ENCODE measurements around the gene C1QTNF3. TPM values are rescaled to one million over a fixed set of nuclear protein-coding genes. Genes with fewer than 3 reads are reported as not detected.

Gene C1QTNF3
- total RNA-seq, 4 donors from 2014 or later: 2.4 to 6.6 (median 4.7) TPM

DNA sequence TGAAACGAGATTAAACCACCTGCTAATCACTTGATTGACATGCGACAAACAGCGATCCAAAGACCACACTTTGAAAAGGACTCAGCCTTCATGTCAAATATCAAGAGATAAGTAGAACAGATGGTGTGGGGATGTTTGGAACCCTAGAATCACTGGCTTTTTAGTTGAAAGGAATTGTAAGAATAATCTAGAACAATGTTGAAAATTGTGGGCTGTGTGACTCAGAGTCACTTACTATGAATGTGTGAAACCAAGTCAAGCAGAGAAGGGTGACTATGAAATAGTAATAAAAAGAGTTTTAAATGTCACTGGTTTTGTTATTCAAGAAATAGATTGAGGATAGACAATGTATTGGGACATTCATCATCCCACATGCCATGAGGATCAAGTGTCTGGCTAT is 14.1 kb upstream of the C1QTNF3 start:
- TF ChIP-seq, protein P1, sequence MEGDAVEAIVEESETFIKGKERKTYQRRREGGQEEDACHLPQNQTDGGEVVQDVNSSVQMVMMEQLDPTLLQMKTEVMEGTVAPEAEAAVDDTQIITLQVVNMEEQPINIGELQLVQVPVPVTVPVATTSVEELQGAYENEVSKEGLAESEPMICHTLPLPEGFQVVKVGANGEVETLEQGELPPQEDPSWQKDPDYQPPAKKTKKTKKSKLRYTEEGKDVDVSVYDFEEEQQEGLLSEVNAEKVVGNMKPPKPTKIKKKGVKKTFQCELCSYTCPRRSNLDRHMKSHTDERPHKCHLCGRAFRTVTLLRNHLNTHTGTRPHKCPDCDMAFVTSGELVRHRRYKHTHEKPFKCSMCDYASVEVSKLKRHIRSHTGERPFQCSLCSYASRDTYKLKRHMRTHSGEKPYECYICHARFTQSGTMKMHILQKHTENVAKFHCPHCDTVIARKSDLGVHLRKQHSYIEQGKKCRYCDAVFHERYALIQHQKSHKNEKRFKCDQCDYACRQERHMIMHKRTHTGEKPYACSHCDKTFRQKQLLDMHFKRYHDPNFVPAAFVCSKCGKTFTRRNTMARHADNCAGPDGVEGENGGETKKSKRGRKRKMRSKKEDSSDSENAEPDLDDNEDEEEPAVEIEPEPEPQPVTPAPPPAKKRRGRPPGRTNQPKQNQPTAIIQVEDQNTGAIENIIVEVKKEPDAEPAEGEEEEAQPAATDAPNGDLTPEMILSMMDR (IDR thresholded peaks at IDR 0.05; ENCODE audit: low read depth): no peak

DNA sequence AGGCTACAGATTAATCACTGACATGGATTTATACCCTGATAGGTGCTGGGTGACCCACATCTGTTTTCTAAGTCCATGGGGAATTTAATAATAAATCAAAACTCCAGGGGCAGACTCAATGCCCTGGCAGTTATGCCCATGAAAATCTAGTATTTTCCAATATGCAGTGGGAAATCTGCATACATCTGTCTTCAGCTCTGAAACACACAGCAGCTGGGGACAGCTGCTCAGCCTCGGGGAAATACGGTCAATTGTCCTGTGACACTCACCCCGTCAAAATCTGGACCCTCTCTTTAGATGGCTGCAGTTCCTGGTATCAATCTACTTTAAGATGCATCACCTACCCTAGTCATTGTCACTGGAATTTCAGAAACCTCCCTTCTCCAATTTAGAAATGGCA is 12.7 kb upstream of the C1QTNF3 start:
- TF ChIP-seq, protein P1 (IDR thresholded peaks at IDR 0.05; ENCODE audit: low read depth): no peak

DNA sequence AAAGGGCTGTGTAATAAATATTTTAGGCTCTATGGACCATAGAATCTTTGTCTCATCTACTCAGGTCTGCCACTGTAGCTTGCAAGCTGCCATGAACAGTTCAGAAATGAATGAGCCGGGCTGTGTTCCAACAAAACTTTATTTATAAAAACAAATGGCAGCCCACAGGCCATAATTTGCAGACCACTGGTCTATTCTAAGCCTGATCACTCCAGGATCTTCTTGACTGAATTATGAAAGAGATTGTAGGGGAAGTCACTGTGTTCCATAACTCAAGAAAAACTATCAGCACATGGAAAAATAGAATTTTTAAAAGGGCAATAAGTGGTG is 11.4 kb upstream of the C1QTNF3 start:
- TF ChIP-seq, protein P1 (IDR thresholded peaks at IDR 0.05; ENCODE audit: low read depth): no peak

DNA sequence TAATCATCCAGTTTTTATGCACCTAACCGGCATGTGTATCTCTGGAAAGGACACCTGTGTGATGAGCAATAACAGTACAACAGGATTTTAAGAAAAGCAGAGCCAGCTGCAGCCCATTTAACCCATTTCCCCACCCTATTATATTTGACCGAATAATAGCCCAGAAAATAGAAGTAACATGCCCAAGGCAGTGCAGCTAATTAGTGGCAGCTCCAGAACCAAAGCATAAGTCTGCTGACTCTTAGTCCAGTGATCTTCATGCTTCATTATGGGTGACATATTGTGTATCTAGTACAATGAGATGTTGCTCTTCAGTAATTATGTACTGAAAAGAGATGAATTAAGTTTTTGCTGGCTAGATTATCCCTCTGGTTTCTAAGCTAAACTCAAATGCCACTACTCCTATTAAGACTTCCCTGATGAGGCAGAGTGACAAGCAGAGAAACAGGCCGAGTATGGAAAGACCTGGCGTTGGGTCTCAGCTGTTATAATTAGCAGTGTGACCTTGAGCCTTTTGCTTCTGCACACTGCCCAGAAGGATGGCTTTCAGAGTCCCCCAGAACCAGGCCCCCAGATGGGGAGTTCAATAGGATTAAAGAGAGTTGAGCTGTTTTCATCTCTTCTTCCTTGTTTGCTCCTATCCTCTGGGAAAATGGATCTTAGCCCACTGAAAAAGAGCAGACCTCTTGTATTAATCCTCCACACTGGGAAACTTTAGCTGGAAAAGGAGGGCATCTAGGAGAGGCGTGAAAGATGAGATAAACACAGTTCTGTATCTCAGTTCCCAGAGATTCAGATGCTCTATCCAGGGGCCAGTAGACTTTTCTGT is 10.8 kb upstream of the C1QTNF3 start:
- TF ChIP-seq, protein P1 (IDR thresholded peaks at IDR 0.05; ENCODE audit: low read depth): no peak

DNA sequence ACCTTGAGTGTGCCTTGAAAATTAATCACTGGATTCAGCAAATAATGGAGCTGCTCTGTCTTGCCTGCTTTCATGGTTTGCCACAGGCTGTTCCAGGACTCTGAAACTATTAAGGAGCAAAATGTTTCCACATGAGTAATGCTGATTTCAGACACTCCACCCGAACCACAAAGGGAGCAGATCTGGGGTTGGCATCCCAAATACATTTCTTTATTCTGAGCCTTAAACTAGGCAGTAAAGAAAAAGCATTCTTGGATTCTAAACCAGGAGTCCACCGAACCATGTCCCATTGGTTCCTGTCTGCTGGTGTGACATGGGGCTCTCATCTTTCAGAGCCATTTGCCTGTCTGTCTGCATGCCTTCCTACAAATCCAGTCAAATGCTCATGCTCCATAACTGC is 10.1 kb upstream of the C1QTNF3 start:
- TF ChIP-seq, protein P1 (IDR thresholded peaks at IDR 0.05; ENCODE audit: low read depth): no peak

DNA sequence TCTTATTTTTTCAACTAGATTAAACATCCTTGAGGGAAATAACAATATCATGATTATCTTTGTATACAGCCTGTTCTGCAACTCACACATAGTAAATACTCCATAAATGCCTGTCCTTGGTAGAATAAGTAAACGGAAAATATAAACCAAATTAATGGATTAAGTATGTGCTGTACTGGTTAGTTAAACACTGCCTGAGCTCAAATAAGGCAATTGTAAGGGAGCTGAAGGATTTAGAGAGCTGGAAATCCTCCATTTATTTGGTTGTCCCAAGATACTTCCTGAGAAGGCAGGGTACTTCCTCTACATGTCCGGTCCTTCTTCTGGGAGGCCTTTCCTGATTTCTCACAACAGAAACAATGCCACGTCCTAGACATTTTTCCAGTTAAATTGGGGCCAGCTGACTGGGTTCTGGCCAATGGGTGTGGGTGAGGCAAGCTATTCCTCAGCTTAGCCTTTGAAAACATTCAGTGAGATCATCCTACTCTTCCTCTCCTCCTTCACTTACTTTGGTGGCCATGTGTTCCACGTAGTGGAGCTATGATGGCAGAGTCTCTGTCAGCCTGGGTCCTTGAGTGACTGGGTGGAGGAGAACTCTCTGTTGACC is 8.5 kb upstream of the C1QTNF3 start:
- TF ChIP-seq, protein P1 (IDR thresholded peaks at IDR 0.05; ENCODE audit: low read depth): no peak

DNA sequence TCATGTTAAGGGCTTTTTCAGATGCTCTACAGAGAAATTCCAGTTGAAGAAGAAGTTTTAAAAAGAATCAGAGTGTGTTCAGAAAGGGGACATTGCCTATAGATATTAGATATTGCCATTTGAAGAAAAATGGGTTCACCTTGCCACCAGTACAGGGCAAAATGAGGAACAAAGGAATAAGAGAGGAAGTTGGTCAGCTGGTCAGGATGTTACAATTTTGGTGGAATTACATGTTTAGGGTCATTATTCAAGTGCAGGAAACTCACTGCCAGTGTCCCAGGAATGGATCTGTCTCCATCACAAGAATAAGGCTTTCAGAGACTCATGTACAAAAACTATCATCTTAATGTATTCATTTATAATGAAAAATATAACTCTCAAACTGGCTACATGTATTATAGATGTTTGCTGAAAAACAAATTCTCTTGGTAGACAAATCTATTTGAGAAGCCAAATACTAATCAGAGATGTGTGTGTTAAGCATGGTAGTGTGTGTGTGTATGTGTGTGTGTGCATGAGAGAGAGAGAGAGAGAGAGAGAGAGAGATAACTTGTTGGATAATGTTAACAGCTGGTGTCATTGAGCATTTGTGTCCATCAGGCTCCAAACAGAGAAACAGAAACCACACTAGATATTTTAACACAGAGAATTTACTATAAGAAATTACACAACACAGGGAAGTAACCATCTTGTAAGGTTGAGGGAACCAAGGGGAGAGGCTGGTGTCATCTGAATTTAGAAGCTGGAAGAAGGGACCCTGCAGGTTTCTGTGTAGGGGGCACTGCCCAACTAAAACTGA is 5.0 kb upstream of the C1QTNF3 start:
- TF ChIP-seq, protein P1 (IDR thresholded peaks at IDR 0.05; ENCODE audit: low read depth): no peak
